Measurements from ENCODE around the gene C8A. TPM values are rescaled to one million over a fixed set of nuclear protein-coding genes. Genes with fewer than 3 reads are reported as not detected.

The C8A gene
- total RNA-seq, 1 donor from 2014 or later = not detected

DNA sequence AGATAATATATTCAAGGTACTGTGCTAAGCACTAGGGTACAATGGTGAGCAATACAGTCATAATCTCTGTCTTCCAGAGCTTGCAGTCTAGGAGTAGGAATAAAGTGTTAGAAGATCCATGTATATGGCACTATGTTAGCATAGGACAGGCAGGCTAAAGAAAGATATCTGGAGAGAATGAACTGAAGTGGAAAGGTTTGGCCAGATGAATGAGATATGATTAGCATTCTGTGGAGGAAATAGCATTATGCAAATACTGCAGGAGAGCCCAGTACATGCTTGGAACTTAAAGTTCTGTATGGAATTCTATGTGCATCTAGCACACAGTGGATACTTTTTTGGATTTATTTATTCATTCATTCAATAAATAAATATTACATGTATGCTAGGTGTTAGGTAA lies 4.7 kb downstream of the C8A start:
- Mint-ChIP-seq H3K36me3 (ENCODE audit: low read depth) (no peaks in the 10 kb centered on the region), H3K4me1 (no peaks in the 10 kb centered on the region), H3K4me3 (no peak overlapping the region), H3K27ac (ENCODE audit: unreplicated experiment) (no peak overlapping the region), H3K9me3 (no peaks in the 10 kb centered on the region), H3K27me3 (ENCODE audit: low read depth) (no peaks in the 10 kb centered on the region)
- TF ChIP-seq, protein P1, sequence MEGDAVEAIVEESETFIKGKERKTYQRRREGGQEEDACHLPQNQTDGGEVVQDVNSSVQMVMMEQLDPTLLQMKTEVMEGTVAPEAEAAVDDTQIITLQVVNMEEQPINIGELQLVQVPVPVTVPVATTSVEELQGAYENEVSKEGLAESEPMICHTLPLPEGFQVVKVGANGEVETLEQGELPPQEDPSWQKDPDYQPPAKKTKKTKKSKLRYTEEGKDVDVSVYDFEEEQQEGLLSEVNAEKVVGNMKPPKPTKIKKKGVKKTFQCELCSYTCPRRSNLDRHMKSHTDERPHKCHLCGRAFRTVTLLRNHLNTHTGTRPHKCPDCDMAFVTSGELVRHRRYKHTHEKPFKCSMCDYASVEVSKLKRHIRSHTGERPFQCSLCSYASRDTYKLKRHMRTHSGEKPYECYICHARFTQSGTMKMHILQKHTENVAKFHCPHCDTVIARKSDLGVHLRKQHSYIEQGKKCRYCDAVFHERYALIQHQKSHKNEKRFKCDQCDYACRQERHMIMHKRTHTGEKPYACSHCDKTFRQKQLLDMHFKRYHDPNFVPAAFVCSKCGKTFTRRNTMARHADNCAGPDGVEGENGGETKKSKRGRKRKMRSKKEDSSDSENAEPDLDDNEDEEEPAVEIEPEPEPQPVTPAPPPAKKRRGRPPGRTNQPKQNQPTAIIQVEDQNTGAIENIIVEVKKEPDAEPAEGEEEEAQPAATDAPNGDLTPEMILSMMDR (conservative IDR thresholded peaks at IDR 0.05) = no peak
- no peak for DNase-seq (ENCODE audit: low read depth, low spot score)

DNA sequence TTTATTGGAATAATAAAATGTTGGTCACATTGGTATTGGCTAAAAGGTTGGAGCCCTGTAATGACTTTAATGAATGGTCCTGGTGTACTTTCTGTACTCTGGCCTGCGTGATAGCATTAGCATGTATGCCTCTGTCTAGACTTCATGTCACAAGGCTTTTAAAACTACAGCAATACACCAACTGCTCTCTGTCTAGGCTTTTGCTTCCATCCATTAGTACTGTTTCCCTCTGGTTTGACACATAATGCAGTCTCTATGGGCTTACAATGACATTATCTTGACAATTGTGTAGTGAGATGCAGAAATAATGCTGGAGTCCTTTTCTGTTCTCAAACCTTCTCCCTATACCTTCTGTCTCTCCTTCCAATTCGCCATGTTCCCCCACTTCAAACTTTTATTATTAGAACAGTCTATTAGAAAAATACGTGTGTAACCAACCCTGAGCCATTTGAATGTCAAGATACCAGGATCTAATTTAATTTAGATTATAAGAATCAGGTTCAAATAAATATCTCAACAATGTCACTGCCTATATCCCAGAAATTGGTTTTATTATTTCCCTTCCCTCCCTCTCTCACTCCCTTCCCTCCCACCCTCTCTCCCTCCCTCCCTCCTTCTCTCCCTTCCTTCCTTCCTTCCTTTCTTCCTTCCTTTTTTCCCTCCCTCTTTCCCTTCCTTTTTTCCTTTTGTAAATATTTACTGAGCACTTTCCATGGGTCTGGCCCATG lies 8.8 kb downstream of the C8A start:
- Mint-ChIP-seq H3K27ac (ENCODE audit: unreplicated experiment) (no peak overlapping the region), H3K36me3 (ENCODE audit: low read depth) (no peaks in the 10 kb centered on the region), H3K9me3 (no peaks in the 10 kb centered on the region), H3K4me1 (no peaks in the 10 kb centered on the region), H3K4me3 (no peak overlapping the region), H3K27me3 (ENCODE audit: low read depth) (no peaks in the 10 kb centered on the region)
- TF ChIP-seq, protein P1 (conservative IDR thresholded peaks at IDR 0.05) = no peak
- DNase-seq (ENCODE audit: low read depth, low spot score) = no peak

DNA sequence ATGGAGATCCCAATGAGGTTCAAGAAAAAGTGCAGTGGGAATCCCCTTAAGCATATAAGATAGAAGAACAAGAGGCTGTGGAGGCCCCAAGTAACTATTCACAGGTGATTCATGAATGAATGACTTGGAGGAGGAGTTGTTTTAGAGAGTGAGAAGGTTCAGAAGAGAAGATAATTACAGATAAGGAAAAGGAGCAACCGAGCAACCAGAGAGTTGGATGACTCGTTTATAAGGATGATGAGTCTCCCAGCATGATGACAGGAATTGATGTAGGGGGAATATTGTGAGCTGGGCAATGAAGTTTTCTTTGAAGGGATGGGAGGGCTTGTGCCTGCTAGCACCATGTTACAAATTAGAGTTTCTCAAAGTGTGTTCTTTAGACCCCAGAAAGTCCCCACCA lies 9.8 kb downstream of the C8A start:
- TF ChIP-seq, protein P1 (conservative IDR thresholded peaks at IDR 0.05) = no peak
- DNase-seq (ENCODE audit: low read depth, low spot score) = no peak
- no peaks in the 10 kb centered on the region for H3K9me3 Mint-ChIP-seq
- no peak overlapping the region for H3K4me3 Mint-ChIP-seq
- H3K27ac Mint-ChIP-seq (ENCODE audit: unreplicated experiment) = no peak overlapping the region
- no peaks in the 10 kb centered on the region for H3K36me3 Mint-ChIP-seq (ENCODE audit: low read depth)
- no peaks in the 10 kb centered on the region for H3K27me3 Mint-ChIP-seq (ENCODE audit: low read depth)
- H3K4me1 Mint-ChIP-seq = no peaks in the 10 kb centered on the region

DNA sequence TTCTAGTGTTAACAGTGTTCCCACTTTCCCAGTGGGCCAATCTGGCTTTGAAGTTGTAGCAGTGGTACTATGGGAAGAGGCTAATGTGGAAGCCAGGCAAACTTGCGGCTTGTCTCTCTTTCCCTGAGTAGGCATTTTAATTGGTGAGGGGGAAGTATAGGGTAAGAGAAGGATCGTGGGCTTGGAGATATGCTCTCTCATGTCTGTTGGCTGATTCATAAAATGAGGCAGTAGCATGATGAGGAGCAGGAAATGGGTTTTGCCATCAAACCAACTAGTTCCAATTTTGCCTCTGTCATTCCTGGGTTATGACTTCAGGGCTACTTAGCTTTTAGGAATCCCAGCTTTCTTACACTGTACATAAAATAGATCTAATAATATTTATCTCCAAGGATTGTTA lies 12.1 kb downstream of the C8A start:
- H3K27ac Mint-ChIP-seq (ENCODE audit: unreplicated experiment) = no peak overlapping the region
- DNase-seq (ENCODE audit: low read depth, low spot score) = no peak
- no peaks in the 10 kb centered on the region for H3K36me3 Mint-ChIP-seq (ENCODE audit: low read depth)
- TF ChIP-seq, protein P1 (conservative IDR thresholded peaks at IDR 0.05) = no peak
- no peaks in the 10 kb centered on the region for H3K4me1 Mint-ChIP-seq
- H3K27me3 Mint-ChIP-seq (ENCODE audit: low read depth) = no peaks in the 10 kb centered on the region
- no peaks in the 10 kb centered on the region for H3K9me3 Mint-ChIP-seq
- H3K4me3 Mint-ChIP-seq = no peak overlapping the region

DNA sequence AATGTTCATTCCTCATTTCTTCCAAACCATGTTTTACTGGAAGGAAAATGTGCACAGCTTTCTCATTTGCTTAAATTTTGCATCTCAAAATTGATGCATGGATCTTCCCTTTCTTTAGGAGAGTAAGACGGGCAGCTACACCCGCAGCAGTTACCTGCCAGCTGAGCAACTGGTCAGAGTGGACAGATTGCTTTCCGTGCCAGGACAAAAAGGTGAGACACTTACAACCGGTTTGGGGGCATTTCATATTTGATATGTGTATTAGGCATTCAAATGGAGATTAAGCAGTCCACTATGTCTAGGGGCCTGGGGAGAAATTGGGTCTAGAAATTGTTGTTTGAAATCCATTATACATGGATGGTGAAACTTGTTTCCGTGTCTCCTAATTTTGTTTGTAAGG lies 12.9 kb downstream of the C8A start:
- TF ChIP-seq, protein P1 (conservative IDR thresholded peaks at IDR 0.05) = no peak
- H3K27ac Mint-ChIP-seq (ENCODE audit: unreplicated experiment) = no peak overlapping the region
- no peaks in the 10 kb centered on the region for H3K4me1 Mint-ChIP-seq
- no peak overlapping the region for H3K4me3 Mint-ChIP-seq
- H3K27me3 Mint-ChIP-seq (ENCODE audit: low read depth) = no peaks in the 10 kb centered on the region
- no peak for DNase-seq (ENCODE audit: low read depth, low spot score)
- no peaks in the 10 kb centered on the region for H3K9me3 Mint-ChIP-seq
- no peaks in the 10 kb centered on the region for H3K36me3 Mint-ChIP-seq (ENCODE audit: low read depth)

Measured in neural crest cell (in vitro differentiated cells).